Karpas-422 (cell line): ENCODE measurements around the gene SSU72. TPM values are rescaled to one million over a fixed set of nuclear protein-coding genes. Genes with fewer than 3 reads are reported as not detected.
"Not testable (repeated sequence)": the region's sequence is repeated elsewhere in the genome, so short reads cannot be mapped to it uniquely, and the experiment has no call there.

Source experiments
- DNase-seq: peaks from one replicate; pipeline ENCODE4 v3.0.0-alpha.2; 2015
- H2AFZ ChIP-seq: fragments of 200-600 bp; sonication (generic); 2 replicates; pipeline ENCODE4 v1.6.1; 2014; ENCODE audit warnings: antibody characterized with exemption, low read length, mixed read lengths
- H3K27ac ChIP-seq: fragments of 200-600 bp; sonication (generic); 2 replicates; pipeline ENCODE4 v1.5.1; 2014; ENCODE audit warnings: mild to moderate bottlenecking, low read length, moderate library complexity
- H3K27me3 ChIP-seq: fragments of 200-600 bp; sonication (generic); 2 replicates; pipeline ENCODE4 v1.6.1; 2014; ENCODE audit warnings: low read length, mixed read lengths
- H3K36me3 ChIP-seq: fragments of 200-600 bp; sonication (generic); 2 replicates; pipeline ENCODE4 v1.6.1; 2014; ENCODE audit warnings: low read length, mixed read lengths; ENCODE audit not compliant: insufficient read depth
- H3K4me1 ChIP-seq: fragments of 200-600 bp; sonication (generic); 2 replicates; pipeline ENCODE4 v1.6.1; 2014; ENCODE audit warnings: mild to moderate bottlenecking, low read length, mixed read lengths
- H3K4me2 ChIP-seq: fragments of 200-600 bp; sonication (generic); 2 replicates; pipeline ENCODE4 v1.6.1; 2014; ENCODE audit warnings: low read length, low read depth, mild to moderate bottlenecking; ENCODE audit not compliant: poor library complexity, severe bottlenecking
- H3K4me3 ChIP-seq: fragments of 200-600 bp; sonication (generic); 2 replicates; pipeline ENCODE4 v1.5.1; 2014; ENCODE audit warnings: mild to moderate bottlenecking, antibody characterized with exemption, low read length, mixed read lengths
- H3K79me2 ChIP-seq: fragments of 200-600 bp; sonication (generic); 2 replicates; pipeline ENCODE4 v1.6.1; 2014; ENCODE audit warnings: mild to moderate bottlenecking, low read length, mixed read lengths
- H3K9ac ChIP-seq: fragments of 200-600 bp; sonication (generic); 2 replicates; pipeline ENCODE4 v1.6.0; 2014; ENCODE audit warnings: low read length
- H3K9me2 ChIP-seq: fragments of 200-600 bp; sonication (generic), shearing (Covaris generic); replicated peaks from 2 replicates; pipeline ENCODE4 v1.6.0; 2014; ENCODE audit warnings: mild to moderate bottlenecking, low read length, moderate library complexity; ENCODE audit not compliant: insufficient read depth
- H3K9me3 ChIP-seq: fragments of 300-700, 200-600 bp; sonication (generic); 2 replicates; pipeline ENCODE4 v1.6.1; 2014; ENCODE audit warnings: low read length, mixed read lengths
- H4K20me1 ChIP-seq: fragments of 200-600 bp; sonication (generic); 2 replicates; pipeline ENCODE4 v1.6.1; 2014; ENCODE audit warnings: mild to moderate bottlenecking, antibody characterized with exemption, low read length, low read depth; ENCODE audit not compliant: insufficient read depth
- total RNA-seq: library from RNA; depleted of rRNA; stranded (reverse); fragments of >200 nt; shearing (Covaris generic); gene quantifications from 2 replicates; pipeline ENCODE4 v1.2.3, GENCODE V29; 2014; ENCODE audit warnings: low replicate concordance

Gene SSU72
- total RNA-seq, 1 experiment from 2014 or later, result 70.9 TPM

DNA sequence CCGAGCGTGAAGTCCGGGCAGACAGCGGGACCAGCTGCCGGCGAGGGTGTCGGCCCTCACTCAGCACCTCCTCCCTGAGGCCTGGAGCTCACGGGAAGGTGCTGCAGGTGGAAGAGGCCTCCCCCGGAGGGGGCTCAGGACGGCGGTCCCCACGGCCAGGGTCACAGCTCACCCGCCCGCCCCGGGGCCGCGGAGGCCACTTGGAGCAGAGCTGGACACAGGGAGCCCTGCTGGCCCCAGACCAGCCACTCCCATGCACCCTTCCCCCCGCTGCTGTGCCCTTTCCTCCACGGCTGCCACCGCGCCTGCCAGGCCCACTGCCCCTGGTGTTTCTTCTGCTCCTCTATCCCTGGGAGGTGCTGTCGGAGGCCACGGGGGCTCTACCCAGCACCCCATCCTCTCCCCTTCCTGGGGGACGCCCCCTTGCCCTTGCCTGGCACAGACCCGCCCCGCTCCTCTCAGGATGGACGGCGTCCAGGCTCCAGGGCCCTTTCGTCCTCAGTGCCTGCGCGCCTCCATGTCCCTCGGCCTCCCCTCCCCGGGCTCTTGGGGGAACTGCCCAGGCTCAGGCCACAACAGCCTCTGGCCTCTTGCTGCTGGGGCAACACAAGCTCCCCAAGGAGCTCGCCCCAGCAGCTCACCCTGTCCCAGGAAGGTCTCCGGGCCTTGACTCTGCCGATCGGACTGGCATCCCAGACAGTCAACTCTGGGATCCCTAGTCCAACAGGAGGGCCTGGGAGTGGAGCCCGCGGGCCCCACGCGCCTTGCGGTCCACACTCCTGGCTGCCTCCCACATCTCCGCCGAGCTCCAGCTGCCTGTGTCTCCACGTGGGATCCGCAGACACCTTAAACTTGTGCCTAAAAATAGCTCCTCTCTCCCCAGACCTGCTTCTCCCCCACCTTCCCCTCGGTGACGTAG is 38.4 kb downstream of the SSU72 start:
- DNase-seq, result no peak
- H3K4me3 ChIP-seq, result no peak overlapping the region
- no peak overlapping the region for H3K27ac ChIP-seq
- H4K20me1 ChIP-seq, result no peaks in the 10 kb centered on the region
- no peaks in the 10 kb centered on the region for H3K79me2 ChIP-seq
- H3K36me3 ChIP-seq, result peaks cover 3% of the 10 kb centered on the region; the same call in 1 of the 2 replicates
- H3K9me2 ChIP-seq, result no peaks in the 10 kb centered on the region
- no peaks in the 10 kb centered on the region; the same call in 1 of the 2 replicates for H3K9me3 ChIP-seq
- H2AFZ ChIP-seq, result no peak overlapping the region
- H3K27me3 ChIP-seq, result no peaks in the 10 kb centered on the region
- no peaks in the 10 kb centered on the region for H3K4me1 ChIP-seq
- no peak overlapping the region for H3K9ac ChIP-seq
- no peak overlapping the region for H3K4me2 ChIP-seq

GRCh38 chr1:1535201-1536018 is 39.3 kb downstream of the SSU72 start:
- no peak overlapping the region for H3K4me2 ChIP-seq
- no peaks in the 10 kb centered on the region for H3K9me2 ChIP-seq
- H3K79me2 ChIP-seq, result no peaks in the 10 kb centered on the region
- H3K4me3 ChIP-seq, result no peak overlapping the region
- H3K27me3 ChIP-seq, result no peaks in the 10 kb centered on the region
- no peak overlapping the region for H3K9ac ChIP-seq
- H3K4me1 ChIP-seq, result no peaks in the 10 kb centered on the region
- peaks cover 7% of the 10 kb centered on the region; the same call in 1 of the 2 replicates for H3K36me3 ChIP-seq
- no peak overlapping the region for H2AFZ ChIP-seq
- H3K9me3 ChIP-seq, result no peaks in the 10 kb centered on the region; the same call in 1 of the 2 replicates
- no peak for DNase-seq
- no peak overlapping the region for H3K27ac ChIP-seq
- H4K20me1 ChIP-seq, result no peaks in the 10 kb centered on the region

GRCh38 chr1:1534401-1535154 is 40.1 kb downstream of the SSU72 start:
- H3K4me2 ChIP-seq, result no peak overlapping the region
- peaks cover 2% of the 10 kb centered on the region; the same call in 1 of the 2 replicates for H3K79me2 ChIP-seq
- H3K36me3 ChIP-seq, result peaks cover 15% of the 10 kb centered on the region
- H3K27ac ChIP-seq, result no peak overlapping the region
- no peaks in the 10 kb centered on the region for H3K9me2 ChIP-seq
- H3K27me3 ChIP-seq, result no peaks in the 10 kb centered on the region
- no peak overlapping the region for H3K4me3 ChIP-seq
- H3K9ac ChIP-seq, result no peak overlapping the region
- no peaks in the 10 kb centered on the region; the same call in 1 of the 2 replicates for H3K9me3 ChIP-seq
- no peaks in the 10 kb centered on the region for H3K4me1 ChIP-seq
- no peak overlapping the region for H2AFZ ChIP-seq
- DNase-seq, result no peak
- H4K20me1 ChIP-seq, result no peaks in the 10 kb centered on the region

DNA sequence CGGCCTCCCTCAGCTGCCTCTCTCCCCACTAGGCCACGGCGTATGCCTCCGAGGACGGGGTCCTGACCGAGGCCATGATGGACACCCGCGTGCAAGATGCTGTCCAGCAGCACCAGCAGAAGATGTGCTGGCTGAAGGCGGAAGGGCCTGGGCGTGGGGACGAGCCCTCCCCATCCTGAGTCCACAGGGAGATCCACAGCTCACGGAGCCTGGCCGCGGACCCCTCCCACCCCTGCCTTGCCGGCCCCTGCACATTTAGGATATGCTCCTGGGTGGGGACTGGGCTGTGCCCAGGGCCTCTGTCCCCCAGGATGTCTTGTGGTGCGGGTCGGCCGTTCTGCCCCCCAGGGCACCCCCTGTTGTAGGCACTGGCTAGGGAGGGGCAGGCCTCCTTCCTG is 40.8 kb downstream of the SSU72 start:
- DNase-seq, H3K4me2 ChIP-seq, H3K9me2 ChIP-seq: not testable (repeated sequence)

DNA sequence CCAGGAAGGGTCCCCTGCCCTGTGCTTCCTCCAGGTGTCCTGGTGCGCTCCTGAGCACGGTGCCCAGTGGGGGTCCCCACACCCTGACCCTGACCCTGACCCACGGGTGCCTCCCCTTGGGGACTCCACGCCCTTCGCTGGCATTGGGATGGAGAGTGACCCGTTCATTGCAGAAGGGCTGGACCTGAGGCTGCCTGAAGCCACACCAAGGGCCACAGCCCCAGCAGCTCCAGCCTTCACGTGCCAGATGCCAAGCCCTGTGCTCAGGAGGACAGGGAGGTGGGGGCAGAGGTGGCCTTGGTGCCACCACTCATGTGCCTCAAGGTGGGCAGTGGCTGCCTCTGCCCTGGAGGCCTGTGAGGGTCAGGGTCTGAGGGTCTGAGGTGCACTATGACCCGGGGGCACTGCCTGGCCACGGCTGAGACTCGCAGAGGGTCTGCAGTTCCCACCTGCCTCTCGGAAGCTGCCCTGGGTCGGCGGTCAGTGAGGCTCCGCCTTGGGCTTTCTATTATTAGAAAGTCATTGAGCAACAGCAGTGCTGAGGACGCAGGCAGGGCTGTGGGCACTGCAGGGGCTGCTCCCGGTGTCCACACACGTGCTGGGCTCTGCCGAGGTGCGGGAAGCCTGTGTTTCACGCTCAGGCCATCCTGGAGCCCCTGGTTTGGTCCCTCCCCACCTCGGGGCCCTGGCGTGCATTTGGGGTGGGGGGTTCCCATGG is 41.3 kb downstream of the SSU72 start:
- H3K9me2 ChIP-seq, H3K27ac ChIP-seq, H3K9me3 ChIP-seq, DNase-seq, H3K79me2 ChIP-seq, H4K20me1 ChIP-seq, H3K4me2 ChIP-seq, H3K4me3 ChIP-seq, H2AFZ ChIP-seq, H3K4me1 ChIP-seq, H3K9ac ChIP-seq, H3K27me3 ChIP-seq: not testable (repeated sequence)
- H3K36me3 ChIP-seq, result peaks cover 21% of the 10 kb centered on the region

More for the DNA sequence above, 40.8 kb downstream of the SSU72 start:
- H3K27me3 ChIP-seq, H3K9ac ChIP-seq, H2AFZ ChIP-seq, H3K9me3 ChIP-seq, H3K79me2 ChIP-seq, H3K4me3 ChIP-seq, H3K27ac ChIP-seq, H3K4me1 ChIP-seq, H4K20me1 ChIP-seq: not testable (repeated sequence)
- peaks cover 19% of the 10 kb centered on the region for H3K36me3 ChIP-seq

DNA sequence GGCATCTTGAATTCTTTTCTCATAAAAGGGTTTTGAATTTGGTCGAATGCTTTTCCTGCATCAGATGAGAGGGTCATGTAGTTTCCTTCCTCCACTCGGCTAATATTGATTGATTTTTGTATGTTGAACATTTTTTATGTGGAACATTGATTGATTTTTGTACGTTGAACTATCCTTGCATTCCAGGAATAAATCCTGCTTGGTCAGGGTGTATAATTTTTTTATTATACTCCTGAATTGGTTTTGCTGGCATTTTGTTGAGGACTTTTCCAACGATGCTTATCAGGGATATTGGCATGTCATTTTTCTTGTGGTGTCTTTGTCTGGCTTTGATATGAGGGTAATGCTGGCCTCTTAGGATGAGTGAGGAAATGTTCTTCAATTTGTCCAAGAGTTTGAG is 42.7 kb downstream of the SSU72 start:
- Histone ChIP-seq H3K27me3 (no peaks in the 10 kb centered on the region), H3K9ac (no peak overlapping the region), H4K20me1 (no peaks in the 10 kb centered on the region), H3K36me3 (peaks cover 21% of the 10 kb centered on the region), H3K9me2 (no peaks in the 10 kb centered on the region), H3K4me2 (no peak overlapping the region), H3K4me1 (no peaks in the 10 kb centered on the region), H3K4me3 (no peak overlapping the region), H2AFZ (no peak overlapping the region), H3K79me2 (peaks cover 2% of the 10 kb centered on the region; the same call in 1 of the 2 replicates), H3K27ac (no peak overlapping the region), H3K9me3 (no peaks in the 10 kb centered on the region; the same call in 1 of the 2 replicates)
- no peak for DNase-seq

DNA sequence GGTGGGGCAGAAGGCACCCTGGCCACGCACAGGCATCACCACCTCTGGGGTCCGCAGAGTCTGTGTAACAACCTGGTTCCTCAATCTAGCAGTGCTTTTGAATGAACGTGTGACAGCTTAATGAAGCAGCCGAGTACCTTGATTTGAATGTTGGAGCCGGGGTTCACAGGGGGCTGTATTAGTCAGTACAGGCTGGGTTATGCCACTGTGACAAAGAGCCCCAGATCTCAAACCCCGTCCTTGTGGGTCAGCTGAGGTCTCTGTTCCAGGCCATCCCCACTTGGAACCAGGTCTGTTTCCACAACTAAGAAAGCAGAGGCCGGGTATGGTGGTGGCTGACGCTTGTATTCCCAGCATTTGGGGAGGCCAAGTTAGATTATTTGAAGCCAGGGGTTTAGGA is 44.7 kb downstream of the SSU72 start:
- Histone ChIP-seq H3K79me2 (peaks cover 2% of the 10 kb centered on the region; the same call in 1 of the 2 replicates), H2AFZ (no peak overlapping the region), H3K4me3 (no peak overlapping the region), H3K4me1 (no peaks in the 10 kb centered on the region), H3K9me3 (no peaks in the 10 kb centered on the region; the same call in 1 of the 2 replicates), H3K27ac (no peak overlapping the region), H3K27me3 (no peaks in the 10 kb centered on the region), H3K36me3 (peaks cover 21% of the 10 kb centered on the region), H3K4me2 (no peak overlapping the region), H3K9ac (no peak overlapping the region), H3K9me2 (no peaks in the 10 kb centered on the region), H4K20me1 (no peaks in the 10 kb centered on the region)
- DNase-seq, result no peak
